NCI-H510A treated with DMSO at 0.1 percent for 48 hours (cell line): ENCODE results near the gene SMC2.
A peak's percentile ranks its signal among the peaks of the same experiment; 100 is the strongest.

Source experiments
- DNase-seq: peaks from one replicate; lab custom pipeline; 2025; lab: John Stamatoyannopoulos, UW

The SMC2 gene

DNA sequence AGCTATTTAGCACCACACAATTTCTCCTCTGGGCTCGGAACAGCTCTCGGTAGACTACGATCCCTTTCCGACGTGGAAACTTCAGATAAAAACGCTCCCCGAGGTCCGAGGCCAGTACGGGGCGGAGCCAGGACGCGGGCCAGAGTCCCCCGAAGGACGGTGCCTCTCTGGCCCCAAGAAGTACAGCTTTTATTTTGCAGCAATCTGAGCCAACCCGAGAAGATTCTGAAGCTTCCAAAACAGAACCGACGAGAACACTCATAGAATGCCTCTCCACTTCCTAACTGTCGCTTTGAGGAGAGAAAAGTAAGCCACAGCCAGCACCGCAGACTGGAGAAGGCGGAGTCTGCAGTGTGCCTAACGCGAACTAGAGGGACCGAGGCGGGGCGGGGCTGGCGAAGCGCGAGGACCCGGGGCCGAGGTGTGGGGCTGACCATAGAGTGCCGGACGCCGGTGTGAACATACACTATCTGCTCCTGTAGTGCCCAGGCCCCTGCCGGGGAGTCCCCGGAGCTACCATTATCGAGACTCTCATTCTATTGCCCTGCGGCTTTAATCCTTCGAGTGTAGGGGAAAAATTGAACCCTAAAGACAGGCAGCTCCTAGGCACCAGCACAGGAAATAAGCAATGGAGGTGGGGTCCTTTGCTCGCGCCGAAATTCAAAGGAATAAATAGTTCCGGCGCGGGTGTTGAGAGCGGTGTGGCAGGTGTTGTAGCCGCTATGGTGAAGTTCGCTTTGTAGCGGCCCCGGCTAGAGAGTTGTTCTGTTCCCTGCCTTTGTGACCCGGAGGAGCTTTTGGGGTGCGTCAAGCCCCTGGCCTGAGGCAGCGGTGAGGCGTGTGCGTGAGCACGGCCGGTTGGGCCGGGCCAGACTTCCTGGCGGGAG is at the start of gene SMC2:
SMC2 (plus strand) TSS at position 663 of the 887 bp plus-strand sequence. CDS start 1,076 bp downstream, outside the sequence.
- peak; percentile 96 for DNase-seq

DNA sequence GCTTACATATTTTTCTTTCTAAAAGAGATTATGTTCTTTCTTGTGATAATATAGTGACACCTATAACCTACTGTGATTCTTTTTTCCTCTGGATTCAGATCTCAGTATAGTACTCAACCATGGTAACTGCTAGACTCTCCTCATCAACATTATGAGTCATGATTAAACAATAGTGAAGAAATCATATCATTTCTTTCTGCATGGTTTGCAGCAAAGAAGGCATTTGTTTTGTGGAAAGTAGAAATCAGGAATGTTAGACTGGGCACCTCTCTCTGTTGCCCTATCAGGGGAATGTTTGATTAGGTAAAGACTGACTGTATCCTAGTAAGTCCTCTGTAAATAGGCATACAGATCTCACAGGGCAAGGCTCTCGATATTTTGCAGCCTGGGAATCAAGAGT is 25.6 kb upstream of the SMC2 start:
- DNase-seq, result no peak

DNA sequence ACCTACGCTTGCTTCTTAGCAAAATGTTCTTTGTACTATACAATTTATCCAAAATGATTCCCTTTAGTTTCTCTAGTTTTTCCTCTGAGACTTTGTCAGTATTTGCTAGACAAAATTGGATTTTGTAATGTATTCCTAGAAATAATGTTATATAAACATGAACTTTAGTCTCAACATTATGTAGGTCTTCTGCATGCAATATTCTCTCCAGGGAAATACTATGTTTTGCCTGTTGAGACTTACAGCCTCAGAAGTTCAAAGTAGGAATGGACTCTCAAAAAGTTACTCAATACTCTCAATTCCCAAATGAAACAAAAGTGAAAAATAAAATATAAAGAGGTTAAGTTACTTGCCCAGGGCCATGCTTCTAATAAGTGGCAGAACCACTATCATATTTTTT is 24.8 kb upstream of the SMC2 start:
- DNase-seq, result no peak

DNA sequence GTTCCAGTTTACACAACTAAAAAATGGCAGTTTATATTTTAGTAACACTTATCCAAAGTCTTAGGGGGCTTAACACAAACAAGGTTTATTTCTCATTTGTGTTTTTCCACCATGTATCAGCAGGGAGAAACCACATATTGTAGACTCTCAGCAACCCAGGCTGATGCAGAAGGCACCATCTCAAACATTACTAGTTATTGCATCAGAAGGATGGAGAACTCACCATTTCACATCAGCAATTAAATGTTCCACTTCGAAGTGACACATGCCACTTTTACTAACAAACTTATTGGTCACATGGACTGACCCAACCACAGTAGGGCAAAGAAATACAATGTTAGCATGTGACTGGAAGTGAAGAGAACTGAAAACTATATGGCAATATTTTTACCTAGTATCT is 22.5 kb upstream of the SMC2 start:
- no peak for DNase-seq

DNA sequence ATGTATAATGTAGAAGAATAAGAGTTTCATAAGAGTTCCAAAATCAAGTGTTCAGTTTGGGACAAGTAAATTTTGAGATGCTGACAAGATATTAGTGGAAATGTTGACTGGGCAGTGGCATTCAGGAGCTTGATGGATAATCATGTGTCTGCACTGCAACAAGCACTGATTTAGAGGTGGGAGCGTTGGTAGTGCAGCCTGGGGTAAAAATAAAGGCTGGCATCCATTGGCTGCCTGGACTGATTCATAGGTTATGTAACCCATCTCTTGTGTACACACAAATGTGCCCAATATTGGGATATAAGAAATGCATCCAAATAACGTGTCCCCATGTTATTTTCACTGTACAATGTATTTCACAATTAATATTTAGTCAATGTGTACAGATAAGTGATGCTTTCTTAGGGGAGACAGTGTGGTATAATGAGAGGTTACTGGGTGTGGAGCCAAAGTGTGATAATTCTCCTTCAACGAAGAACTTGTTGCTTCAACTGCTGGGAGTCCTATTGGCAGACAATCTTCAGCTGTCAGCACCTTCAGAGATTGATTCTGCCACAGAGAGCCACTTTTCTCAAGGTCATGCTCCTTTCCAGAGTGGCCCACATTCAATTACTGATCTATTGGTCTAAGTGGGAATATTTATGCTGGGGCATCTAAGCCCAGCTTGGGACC is 20.9 kb upstream of the SMC2 start:
- DNase-seq, result no peak

DNA sequence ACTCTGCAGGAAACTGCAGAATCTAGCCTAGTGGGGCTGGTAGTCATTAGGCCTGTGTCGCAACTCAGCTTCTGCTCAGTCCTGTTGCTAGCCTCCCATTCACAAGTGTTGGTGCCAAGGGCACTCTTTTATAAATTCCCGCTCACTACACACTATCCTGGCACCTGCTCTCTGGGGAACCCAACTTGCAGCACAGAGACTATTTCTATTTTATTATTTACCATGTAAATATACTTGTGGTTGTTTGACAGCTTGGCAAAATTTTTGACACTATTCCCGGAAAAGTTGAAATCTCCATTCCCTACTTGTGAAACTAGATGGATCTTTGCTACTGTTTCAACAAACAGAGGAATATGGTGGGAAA is 20.4 kb upstream of the SMC2 start:
- DNase-seq, result no peak

DNA sequence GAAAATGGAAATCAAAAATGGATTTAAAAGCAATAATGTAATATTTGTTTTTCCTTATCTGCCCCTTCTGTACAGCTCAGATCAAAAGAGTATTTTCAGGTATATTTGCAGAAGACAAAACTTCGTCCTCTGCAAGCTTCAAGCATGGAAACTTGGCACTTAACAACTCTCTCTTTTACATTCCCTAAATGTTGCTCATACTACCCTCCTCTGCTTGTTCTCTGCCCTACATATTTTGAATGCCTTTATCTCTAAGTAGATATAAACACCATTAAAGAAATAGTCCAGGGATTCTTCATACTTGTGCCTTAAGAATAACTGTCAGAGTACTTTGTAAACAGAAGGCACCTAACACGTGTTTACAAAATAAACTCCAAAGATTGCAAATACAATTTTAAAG is 19.2 kb upstream of the SMC2 start:
- DNase-seq, result no peak

DNA sequence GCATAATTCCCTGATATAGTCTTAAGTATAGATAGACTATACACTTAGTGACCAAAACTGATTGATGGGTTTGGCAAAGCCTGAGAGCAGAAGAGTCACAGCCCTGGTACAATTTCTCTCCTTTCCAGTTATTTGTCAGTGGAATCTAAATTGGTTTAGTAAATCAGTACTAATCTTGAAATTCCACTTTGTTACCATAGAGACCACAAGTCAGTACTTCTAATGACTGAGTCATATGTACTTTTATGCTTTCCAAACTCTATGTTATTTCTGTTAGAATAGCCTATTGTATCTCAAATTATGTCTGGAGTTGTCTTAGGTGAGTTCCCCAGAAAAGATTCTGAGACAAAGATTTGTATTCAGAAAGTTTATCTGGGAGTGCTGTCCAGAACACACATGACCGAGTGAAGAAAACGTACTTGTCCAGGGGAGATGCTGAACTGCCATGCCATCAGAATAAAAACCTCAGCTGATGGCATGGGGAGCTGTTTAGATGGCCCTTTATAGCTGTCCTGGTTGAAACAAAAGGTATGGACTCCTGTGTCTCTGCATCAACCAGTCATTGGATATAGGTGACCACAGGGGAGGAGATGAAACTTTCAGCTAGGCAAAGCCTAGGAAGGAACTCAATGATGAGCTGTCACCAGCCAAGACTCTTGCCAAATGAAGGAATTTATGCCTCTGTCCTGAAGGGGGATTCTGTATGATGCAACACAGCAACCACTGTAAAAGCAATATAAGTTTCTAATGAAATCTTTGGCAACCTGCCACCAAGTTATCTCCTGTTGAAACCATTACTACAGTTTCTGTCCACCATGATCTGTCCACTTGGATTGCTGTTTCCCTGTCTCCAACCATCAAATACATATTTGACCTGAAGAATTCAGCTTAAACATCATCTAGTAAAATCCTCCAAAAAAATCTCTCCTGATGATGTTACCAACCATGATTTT is 18.0 kb upstream of the SMC2 start:
- DNase-seq, result no peak

DNA sequence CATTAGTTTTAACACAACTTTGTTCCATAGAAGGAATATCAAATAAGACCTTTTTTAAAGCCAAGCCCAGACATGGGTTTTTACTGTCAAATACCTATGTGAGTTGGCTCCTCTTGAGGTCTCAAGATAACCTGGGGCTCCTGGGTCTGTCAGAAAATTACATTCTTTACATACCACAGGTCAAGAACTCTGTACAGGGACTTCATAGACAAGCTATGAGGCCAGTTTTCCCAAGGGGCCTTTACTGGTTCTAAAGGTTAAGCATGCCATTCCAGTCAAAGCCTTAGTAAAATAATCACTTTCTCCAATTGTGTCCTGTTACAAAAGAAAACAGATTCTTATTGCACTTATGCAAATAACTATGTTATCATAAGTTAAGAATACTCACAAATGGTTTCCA is 15.5 kb upstream of the SMC2 start:
- no peak for DNase-seq

DNA sequence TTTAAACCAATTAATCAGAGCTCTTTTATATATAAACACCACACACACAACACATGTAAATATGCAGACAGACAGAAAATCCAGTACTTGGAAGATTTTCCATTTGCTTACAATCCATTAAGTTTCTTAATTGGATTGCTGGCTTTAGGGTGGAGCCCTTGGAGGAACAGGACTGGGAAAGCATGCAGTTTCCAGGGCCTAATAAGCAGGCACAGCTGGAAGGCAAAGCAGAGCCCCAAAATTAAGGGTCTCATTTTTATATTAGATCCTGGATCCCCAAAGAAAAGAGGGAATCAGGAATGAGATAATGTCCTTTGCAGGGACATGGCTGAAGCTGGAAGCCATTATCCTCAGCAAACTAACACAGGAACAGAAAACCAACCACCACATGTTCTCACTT is 13.1 kb upstream of the SMC2 start:
- DNase-seq, result no peak

DNA sequence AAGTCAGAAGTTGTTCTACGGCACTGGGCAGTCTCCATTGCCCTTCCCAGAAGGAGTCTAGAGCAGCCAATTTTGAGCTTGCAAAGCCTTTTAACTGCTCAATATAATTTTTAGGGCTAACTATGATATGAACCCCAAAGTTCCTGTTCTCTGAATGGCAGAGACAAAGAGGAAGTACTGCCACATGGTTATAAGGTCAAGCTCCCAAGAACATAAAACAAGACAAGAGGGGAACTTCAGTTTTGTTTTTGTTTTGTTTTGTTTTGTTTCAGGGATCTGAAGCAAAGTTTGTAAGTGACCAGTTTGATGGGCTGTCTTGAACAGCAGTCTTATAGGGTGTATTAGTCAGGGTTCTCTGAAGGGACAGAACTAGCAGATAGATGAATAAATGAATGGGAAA is 11.9 kb upstream of the SMC2 start:
- no peak for DNase-seq

DNA sequence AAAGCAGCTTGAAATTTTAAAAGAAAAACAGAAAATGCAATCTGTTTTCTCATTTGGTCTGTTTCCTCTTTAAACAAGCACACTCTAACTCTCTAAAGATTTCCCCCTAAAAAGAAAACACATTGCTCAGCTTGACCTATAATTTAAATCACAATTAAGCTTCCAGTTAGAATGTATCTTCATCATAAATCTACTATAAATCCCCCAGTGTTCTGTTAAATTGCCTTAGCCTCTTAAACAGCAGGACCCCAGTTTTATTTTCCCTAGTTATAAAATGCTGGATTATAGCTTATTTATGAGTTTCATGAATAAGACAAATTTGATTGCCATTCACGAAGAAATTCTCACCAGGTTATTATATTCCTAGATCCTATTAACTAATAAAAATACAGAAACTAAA is 8.6 kb upstream of the SMC2 start:
- no peak for DNase-seq

DNA sequence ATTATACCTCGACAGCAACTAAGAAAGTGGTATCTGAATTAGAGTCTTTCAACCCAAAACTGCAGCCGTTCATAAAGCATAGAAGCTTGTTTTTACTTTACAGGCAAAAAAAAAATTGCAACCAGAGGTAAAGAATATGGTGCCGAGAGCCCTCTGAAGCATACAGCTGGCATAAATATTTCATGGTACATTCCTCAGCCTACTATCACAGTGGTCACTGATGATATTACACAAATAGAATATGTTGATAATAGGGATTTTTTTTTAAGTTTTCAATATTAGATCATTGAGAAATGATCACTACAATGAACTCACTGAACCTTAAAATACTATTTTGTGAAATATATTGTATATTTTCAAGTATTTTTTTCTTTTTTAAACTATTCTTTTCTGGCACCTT is 6.2 kb upstream of the SMC2 start:
- no peak for DNase-seq

DNA sequence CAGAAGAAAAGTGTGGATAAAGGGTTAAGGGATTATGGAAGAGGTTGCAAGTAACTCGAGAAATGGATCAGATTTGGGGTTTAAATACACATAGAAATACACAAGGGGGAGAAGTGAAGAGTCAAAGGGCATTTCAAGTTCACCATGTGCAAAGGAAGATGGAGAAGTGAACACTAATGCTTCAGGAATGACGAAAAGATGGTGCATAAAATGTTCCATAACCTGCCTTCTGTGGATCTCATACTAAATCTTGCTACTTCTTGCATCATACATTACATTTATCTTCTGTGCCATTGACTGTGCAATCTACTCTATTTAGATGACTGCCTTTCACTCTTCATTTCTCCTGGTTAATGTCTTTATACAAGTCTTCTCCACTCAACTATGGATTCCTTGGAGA is 5.7 kb upstream of the SMC2 start:
- DNase-seq, result peak; percentile 8

DNA sequence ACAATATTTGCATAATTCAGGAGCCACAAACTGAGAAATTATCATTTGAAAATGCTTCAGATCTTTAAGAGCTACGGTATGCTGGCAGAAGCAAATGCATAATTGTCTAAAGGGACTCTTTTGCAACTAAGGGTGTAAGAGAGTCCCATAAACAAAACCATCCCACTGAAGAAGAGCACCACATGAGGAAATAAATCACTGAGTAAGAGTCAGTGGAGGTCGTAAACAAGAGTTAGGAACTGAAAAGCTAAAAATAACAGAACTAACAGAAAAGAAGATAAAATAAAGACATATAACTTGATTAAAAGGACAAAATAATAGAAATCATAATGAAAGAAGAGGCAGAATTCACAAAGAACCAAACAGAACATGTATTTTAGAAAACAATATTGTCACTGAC is 3.5 kb upstream of the SMC2 start:
- peak; percentile 61 for DNase-seq

DNA sequence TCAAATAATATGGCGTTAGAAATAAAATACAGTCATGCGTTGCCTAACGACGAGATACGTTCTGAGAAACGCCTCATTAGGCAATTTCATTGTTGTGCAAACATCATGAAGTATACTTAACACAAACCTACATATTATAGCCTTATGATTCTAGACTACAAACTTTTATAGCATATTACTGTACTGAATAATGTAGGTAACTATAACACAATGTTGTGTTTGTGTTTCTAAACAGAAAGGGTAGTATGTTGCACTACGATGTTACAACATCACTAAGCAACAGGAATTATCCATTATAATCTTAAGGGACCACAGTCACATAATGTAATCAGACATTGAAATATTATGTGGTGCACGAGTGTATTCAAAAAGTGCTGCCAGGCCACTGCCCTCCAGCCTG is 3.0 kb upstream of the SMC2 start:
- DNase-seq, result peak; percentile 86

DNA sequence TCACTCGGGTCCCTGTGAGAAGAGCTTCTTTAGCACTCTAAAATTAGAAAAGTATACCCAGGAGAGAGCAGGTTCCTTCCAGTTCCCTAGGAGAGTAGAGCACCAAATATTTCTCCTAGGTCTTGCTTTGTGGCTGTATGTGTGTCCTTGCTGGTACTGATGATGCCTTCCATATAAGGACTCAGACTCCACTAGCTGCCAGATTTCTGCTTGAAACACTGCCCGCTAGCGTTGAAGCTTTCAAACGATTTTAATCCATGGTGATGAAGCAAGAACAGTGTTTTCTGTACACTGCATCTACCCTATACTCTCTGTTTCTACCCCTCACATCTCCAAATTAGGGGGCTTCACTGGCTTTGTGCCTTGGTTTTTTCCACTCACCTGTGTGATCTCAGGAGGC is 2.4 kb upstream of the SMC2 start:
- DNase-seq, result peak; percentile 91

DNA sequence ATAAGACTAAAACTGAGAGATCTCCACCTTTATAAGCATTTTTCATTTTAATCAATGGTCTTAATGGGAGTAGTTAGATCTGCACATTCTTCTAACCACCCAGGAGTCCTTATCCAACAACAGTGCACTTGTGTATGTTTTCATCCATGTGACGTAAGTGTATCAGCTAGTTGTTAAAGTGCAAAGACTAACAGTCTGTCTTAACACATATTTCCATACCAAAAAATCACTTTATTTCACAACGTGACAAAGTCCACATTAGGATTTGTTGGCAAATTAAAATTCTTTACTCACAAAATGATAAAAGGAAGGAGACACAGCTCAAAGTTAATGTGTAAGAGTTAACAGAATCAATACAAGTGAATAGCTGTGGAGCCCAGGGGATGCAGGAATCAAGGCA is 1.9 kb upstream of the SMC2 start:
- DNase-seq, result no peak

DNA sequence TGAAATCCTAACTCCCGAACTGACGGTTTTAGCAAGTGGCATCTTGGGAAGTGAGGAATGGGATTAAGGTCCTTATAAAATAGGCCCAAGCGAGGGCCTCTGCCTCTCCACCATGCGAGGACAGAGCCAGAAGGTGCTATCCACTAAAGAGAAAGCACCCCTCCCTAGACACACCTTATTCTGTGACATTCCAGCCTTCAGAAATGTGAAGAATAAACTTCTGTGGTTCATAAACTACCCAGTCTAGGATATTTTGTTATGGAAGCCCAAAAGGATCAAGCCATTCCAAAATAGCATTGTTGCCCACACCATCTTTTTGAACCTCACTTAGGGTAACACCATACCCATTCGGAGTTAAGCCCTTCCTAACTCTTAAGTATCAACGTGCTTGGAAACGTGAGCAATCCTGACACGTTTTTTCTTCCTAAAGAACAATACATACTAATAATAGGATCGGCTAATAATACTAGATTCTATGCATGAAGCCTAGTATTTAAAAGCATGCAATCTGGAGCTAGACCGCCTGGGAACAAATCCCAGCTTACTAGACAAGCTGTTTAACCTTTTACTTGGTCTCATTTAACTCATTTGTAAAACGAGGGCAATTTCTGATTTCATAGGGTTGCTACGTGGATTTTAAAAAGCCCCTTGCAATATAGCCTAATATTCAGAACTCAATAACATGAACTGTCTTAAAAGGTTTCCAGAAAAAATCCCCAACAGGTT is 1.1 kb upstream of the SMC2 start:
- peak; percentile 63 for DNase-seq

DNA sequence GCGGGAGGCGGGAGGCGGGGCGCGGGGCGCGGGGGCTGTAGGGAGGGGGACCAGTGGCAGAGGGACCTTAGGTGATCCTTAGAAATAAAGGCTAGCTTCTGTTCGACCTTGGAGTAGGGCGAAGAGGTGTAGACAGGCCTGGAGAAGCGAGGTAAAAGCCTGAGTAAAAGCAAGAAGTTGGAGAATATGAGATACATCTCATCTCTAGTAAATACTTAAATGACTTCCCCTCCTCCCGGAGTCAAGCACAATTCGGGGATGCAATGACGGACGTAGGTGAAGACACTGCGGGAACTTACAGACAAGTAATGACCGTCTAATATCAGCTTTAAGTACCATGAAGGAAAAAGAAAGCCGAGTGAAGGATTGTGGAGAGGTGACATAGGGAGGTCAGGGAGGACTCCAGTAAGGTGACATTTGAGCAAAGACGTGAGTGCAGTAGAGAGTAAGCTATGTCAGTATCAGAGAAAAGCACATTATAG is 466 bp downstream of the SMC2 start:
- DNase-seq, result peak; percentile 83

DNA sequence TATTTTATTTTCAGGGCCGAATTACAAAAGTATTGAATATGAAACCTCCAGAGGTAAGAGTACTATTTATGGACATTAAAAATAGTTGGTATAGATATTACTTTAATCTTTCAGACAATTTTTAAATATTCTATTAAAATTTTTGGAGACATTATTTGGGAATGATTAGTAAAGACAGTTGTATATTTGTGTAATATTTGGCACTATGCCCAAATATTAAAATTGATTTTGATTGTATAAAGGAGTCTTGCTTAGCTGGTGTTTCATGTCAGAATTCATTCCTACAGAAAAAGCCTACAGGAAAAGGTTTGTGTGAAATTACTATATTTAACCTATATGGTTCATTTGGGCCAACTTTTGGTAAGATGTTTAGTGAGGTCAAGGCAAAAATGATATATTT is 5.5 kb downstream of the SMC2 start:
- no peak for DNase-seq

DNA sequence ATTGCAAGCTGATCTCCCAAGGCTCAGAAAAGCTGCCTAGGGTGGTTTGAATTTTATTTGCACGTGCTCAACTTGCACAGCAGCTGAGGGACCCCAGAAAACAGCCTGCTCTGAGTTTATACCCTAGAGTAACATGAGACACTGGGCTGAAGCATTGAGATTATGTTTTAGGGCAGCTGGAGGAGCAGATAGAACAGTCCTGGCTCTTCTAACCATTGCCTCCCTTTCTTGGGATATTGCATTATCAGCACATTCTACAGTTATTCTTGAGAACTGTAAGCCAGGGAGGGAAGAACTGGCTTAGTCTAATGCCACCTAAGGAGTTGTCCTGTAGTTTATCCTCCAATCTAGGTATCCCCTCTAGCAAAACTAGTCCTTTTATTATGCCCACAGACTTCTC is 10.3 kb downstream of the SMC2 start:
- DNase-seq, result no peak
